HepG2 (cell line): ENCODE results near the gene BEAN1. TPM values are rescaled to one million over a fixed set of nuclear protein-coding genes. Genes with fewer than 3 reads are reported as not detected.

Experiments used
- ATF3 ChIP-seq: sonication (generic); formaldehyde crosslinking; IDR thresholded peaks from 2 replicates; pipeline ENCODE4 v1.4.0; 2020; ENCODE audit warnings: missing genetic modification reagents
- GLMP ChIP-seq: sonication (generic); formaldehyde crosslinking; IDR thresholded peaks from 2 replicates; pipeline ENCODE4 v1.9.0; 2021; ENCODE audit warnings: missing genetic modification reagents, mild to moderate bottlenecking, borderline replicate concordance
- LRRFIP1 ChIP-seq: sonication (generic); formaldehyde crosslinking; conservative IDR thresholded peaks from 2 replicates; pipeline ENCODE4 v1.4.0; 2020; ENCODE audit warnings: missing genetic modification reagents
- MED13 ChIP-seq: sonication (generic); formaldehyde crosslinking; IDR thresholded peaks from 2 replicates; pipeline ENCODE4 v1.5.0; 2020; ENCODE audit warnings: missing genetic modification reagents
- PATZ1 ChIP-seq: sonication (generic); formaldehyde crosslinking; IDR thresholded peaks from 2 replicates; pipeline ENCODE4 v1.4.0; 2020; ENCODE audit warnings: missing genetic modification reagents
- RFX5 ChIP-seq: IDR thresholded peaks from 2 replicates; pipeline ENCODE4 v1.6.1; 2011; ENCODE audit warnings: low read depth, low read length, improper control_type of control experiment
- SIN3A ChIP-seq: IDR thresholded peaks from 2 replicates; pipeline ENCODE4 v1.6.1; 2011; ENCODE audit warnings: low read depth, mild to moderate bottlenecking, control low read depth, low read length, borderline replicate concordance
- SYNCRIP ChIP-seq: fragments of 200-400 bp; formaldehyde crosslinking; IDR thresholded peaks from 2 replicates; pipeline ENCODE4 v1.6.1; 2018; ENCODE audit warnings: mild to moderate bottlenecking, low read depth, low read length; ENCODE audit not compliant: insufficient read depth
- TBX2 ChIP-seq: sonication (generic); formaldehyde crosslinking; IDR thresholded peaks from 2 replicates; pipeline ENCODE4 v1.5.0; 2020; ENCODE audit warnings: missing genetic modification reagents, mild to moderate bottlenecking, borderline replicate concordance
- ZBTB21 ChIP-seq: sonication (generic); formaldehyde crosslinking; IDR thresholded peaks from 2 replicates; pipeline ENCODE4 v1.4.0; 2020; ENCODE audit warnings: missing genetic modification reagents
- ZBTB25 ChIP-seq: IDR thresholded peaks from 2 replicates; pipeline ENCODE4 v1.6.1; 2018; ENCODE audit warnings: missing genetic modification reagents
- ZFP90 ChIP-seq: sonication (generic); formaldehyde crosslinking; IDR thresholded peaks from 2 replicates; pipeline ENCODE4 v1.8.0; 2022; ENCODE audit warnings: missing genetic modification reagents, mild to moderate bottlenecking, inconsistent platforms, borderline replicate concordance
- ZFY ChIP-seq: sonication (generic); formaldehyde crosslinking; IDR thresholded peaks from 2 replicates; pipeline ENCODE4 v1.4.0; 2020; ENCODE audit warnings: missing genetic modification reagents
- ZNF263 ChIP-seq: sonication (generic); formaldehyde crosslinking; IDR thresholded peaks from 2 replicates; pipeline ENCODE4 v1.4.0; 2020; ENCODE audit warnings: missing genetic modification reagents
- ZNF552 ChIP-seq: sonication (generic); formaldehyde crosslinking; IDR thresholded peaks from 2 replicates; pipeline ENCODE4 v1.9.0; 2022; ENCODE audit warnings: missing genetic modification reagents, mild to moderate bottlenecking, borderline replicate concordance
- ZNF558 ChIP-seq: sonication (generic); formaldehyde crosslinking; IDR thresholded peaks from 2 replicates; pipeline ENCODE4 v1.9.0; 2022; ENCODE audit warnings: mild to moderate bottlenecking, missing genetic modification reagents, borderline replicate concordance
- ZSCAN9 ChIP-seq: IDR thresholded peaks from 2 replicates; pipeline ENCODE4 v1.6.1; 2016; ENCODE audit warnings: borderline replicate concordance
- polyA plus RNA-seq, 8 experiments: library from polyadenylated mRNA; depleted of rRNA in 3 of 8; stranded (reverse) in 7 of 8; unstranded in 1 of 8; fragments of >200 nt; fragmentation: Illumina TruSeq in 4 of 8; extraction: Trizol in 4 of 8; gene quantifications; 2 replicates each; pipeline versions ENCODE4 v1.2.1 to v1.2.3, GENCODE V29; 2011 to 2016; ENCODE audit warnings: low read depth in 4 of 8, missing spikeins in 1 of 8, mixed read lengths in 1 of 8; ENCODE audit not compliant: insufficient read depth in 1 of 8
- total RNA-seq, 5 experiments: library from RNA; depleted of rRNA; stranded (reverse); fragments of >200 nt; fragmentation: Illumina TruSeq; extraction: Trizol; gene quantifications; 2 replicates each; pipeline ENCODE4 v1.2.3, GENCODE V29; 2016; ENCODE audit warnings: low read depth in 1 of 5
- TF ChIP-seq, protein P1 (sequence below): sonication (generic); formaldehyde crosslinking; IDR thresholded peaks from 2 replicates; pipeline ENCODE4 v1.5.0; 2020; ENCODE audit warnings: mild to moderate bottlenecking, missing genetic modification reagents

The BEAN1 gene
- total and polyA plus RNA-seq, 2 of the 13 experiments (the other 11 are each of a cell fraction or from before 2014, with no cell fraction given), result 0.53 to 1.4 TPM

DNA sequence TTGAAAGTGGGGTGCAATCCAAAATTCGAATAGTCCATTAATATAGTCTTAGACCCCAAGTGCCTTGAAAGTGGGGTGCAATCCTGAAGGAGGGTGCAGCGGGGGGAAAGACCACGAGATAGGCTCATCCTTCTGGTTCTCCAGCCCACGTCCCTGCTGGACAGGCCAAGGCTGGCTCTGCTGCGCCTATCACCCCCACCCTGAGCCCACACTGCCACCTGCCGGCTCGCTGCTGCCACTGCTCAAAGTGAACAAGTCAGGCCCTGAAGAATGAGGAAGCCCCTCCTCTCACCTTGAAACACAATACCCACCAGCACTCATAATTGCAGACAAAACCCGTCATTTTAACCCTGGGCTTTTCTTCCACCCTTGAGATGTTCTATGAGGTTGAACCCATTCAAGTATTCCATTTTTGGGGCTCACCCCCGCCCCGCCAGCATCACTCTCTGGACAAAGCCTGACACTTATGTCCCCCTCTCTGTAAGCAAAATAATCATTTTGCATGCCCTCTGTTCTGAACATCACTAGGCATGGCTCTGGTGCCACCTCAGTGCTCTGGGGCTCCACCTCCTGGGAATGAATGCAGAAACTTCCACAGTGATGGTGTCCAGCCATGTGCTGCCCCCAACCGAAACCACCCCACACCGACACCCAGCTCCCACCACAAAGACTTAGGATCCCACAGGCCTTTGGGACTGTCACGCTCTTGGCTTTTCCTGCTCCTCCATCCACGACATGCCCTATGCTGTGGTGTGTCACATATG, 56.8 kb downstream of the BEAN1 start (continued):
- TF ChIP-seq TBX2 (CRISPR knock-in tag), result 0 out of 2 replicates have a peak, but pooled peaks have one; percentile 25
- TF ChIP-seq LRRFIP1, result no peak
- TF ChIP-seq ZFP90 (CRISPR knock-in tag), result no peak
- TF ChIP-seq, protein P1, sequence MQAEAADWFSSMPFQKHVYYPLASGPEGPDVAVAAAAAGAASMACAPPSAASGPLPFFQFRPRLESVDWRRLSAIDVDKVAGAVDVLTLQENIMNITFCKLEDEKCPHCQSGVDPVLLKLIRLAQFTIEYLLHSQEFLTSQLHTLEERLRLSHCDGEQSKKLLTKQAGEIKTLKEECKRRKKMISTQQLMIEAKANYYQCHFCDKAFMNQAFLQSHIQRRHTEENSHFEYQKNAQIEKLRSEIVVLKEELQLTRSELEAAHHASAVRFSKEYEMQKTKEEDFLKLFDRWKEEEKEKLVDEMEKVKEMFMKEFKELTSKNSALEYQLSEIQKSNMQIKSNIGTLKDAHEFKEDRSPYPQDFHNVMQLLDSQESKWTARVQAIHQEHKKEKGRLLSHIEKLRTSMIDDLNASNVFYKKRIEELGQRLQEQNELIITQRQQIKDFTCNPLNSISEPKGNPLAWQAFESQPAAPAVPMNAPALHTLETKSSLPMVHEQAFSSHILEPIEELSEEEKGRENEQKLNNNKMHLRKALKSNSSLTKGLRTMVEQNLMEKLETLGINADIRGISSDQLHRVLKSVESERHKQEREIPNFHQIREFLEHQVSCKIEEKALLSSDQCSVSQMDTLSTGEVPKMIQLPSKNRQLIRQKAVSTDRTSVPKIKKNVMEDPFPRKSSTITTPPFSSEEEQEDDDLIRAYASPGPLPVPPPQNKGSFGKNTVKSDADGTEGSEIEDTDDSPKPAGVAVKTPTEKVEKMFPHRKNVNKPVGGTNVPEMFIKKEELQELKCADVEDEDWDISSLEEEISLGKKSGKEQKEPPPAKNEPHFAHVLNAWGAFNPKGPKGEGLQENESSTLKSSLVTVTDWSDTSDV, result no peak
- peak; percentile 48; the same call in 1 of the 2 replicates for TF ChIP-seq PATZ1 (CRISPR knock-in tag)
- TF ChIP-seq ZNF558 (CRISPR knock-in tag), result no peak
- peak; percentile 36; the same call in 1 of the 2 replicates for TF ChIP-seq ZBTB25 (CRISPR knock-in tag)
- TF ChIP-seq ZNF263, result no peak
- no peak for TF ChIP-seq SYNCRIP
- no peak for TF ChIP-seq GLMP (CRISPR knock-in tag)
- TF ChIP-seq ATF3 (CRISPR knock-in tag), result no peak
- TF ChIP-seq ZFY (CRISPR knock-in tag), result no peak
- TF ChIP-seq ZSCAN9, result no peak
- no peak for TF ChIP-seq RFX5
- TF ChIP-seq ZBTB21 (CRISPR knock-in tag), result no peak
- TF ChIP-seq MED13 (CRISPR knock-in tag), result no peak
- TF ChIP-seq SIN3A, result no peak
- no peak for TF ChIP-seq ZNF552 (CRISPR knock-in tag)
